Neural crest cell (in vitro differentiated cells): ENCODE results near the gene MYB. TPM values are rescaled to one million over a fixed set of nuclear protein-coding genes. Genes with fewer than 3 reads are reported as not detected.

Experiments
- DNase-seq: peaks from one replicate; pipeline ENCODE4 v3.0.0; 2021; ENCODE audit warnings: low read depth, mixed read lengths, low spot score
- H3K27ac Mint-ChIP-seq: one replicate; pipeline ENCODE4 v1.8.0; 2021; ENCODE audit warnings: mild to moderate bottlenecking, mixed read lengths; ENCODE audit not compliant: unreplicated experiment
- H3K27me3 Mint-ChIP-seq: 2 replicates; pipeline ENCODE4 v1.8.0; 2021; ENCODE audit warnings: low read depth, mild to moderate bottlenecking, mixed read lengths
- H3K36me3 Mint-ChIP-seq: 2 replicates; pipeline ENCODE4 v1.8.0; 2021; ENCODE audit warnings: low read depth, mild to moderate bottlenecking, mixed read lengths
- H3K4me1 Mint-ChIP-seq: 2 replicates; pipeline ENCODE4 v1.8.0; 2021; ENCODE audit warnings: mixed read lengths
- H3K4me3 Mint-ChIP-seq: one replicate; pipeline ENCODE4 v1.8.0; 2021; ENCODE audit warnings: mild to moderate bottlenecking, mixed read lengths
- H3K9me3 Mint-ChIP-seq: 2 replicates; pipeline ENCODE4 v1.8.0; 2021; ENCODE audit warnings: mixed read lengths
- total RNA-seq: library from RNA; stranded (reverse); gene quantifications from 2 replicates; pipeline ENCODE4 v1.2.1, GENCODE V29; 2021
- TF ChIP-seq, protein P1 (sequence below): fragments of 200-600 bp; sonication (generic); conservative IDR thresholded peaks from 2 replicates; pipeline ENCODE4 v1.5.0; 2021; ENCODE audit warnings: antibody characterized with exemption, mild to moderate bottlenecking

The MYB gene
- total RNA-seq, 1 donor from 2014 or later, result 6.8 TPM

GRCh38 chr6:135215160-135215559, 34.1 kb downstream of the MYB start:
- no peak for DNase-seq
- Mint-ChIP-seq H3K4me1 (no peaks in the 10 kb centered on the region), H3K27me3 (no peaks in the 10 kb centered on the region), H3K27ac (no peak overlapping the region), H3K9me3 (no peaks in the 10 kb centered on the region), H3K36me3 (peaks cover 18% of the 10 kb centered on the region), H3K4me3 (no peak overlapping the region)
- TF ChIP-seq, protein P1, sequence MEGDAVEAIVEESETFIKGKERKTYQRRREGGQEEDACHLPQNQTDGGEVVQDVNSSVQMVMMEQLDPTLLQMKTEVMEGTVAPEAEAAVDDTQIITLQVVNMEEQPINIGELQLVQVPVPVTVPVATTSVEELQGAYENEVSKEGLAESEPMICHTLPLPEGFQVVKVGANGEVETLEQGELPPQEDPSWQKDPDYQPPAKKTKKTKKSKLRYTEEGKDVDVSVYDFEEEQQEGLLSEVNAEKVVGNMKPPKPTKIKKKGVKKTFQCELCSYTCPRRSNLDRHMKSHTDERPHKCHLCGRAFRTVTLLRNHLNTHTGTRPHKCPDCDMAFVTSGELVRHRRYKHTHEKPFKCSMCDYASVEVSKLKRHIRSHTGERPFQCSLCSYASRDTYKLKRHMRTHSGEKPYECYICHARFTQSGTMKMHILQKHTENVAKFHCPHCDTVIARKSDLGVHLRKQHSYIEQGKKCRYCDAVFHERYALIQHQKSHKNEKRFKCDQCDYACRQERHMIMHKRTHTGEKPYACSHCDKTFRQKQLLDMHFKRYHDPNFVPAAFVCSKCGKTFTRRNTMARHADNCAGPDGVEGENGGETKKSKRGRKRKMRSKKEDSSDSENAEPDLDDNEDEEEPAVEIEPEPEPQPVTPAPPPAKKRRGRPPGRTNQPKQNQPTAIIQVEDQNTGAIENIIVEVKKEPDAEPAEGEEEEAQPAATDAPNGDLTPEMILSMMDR, result no peak

DNA sequence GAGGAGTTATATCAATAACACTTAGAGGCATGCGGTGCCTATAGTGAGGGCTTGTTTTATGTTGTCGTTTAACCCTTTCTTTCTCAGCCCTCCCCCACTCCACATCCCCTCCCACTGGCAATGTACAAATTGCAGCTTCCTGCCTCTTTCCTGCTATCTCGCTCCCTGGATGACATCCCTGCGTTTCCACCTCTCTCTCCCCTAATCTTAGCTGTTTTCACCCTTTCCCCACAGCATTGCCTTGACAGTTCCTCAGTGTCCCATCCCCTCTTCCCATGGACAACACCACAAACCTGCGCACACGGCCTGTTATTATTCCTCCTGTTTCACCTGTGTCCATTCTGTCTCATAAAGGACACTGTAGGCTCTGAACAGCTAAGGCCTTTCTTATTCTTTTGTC, 34.5 kb downstream of the MYB start:
- no peaks in the 10 kb centered on the region for H3K9me3 Mint-ChIP-seq
- no peak overlapping the region for H3K27ac Mint-ChIP-seq
- no peak for DNase-seq
- H3K27me3 Mint-ChIP-seq, result no peaks in the 10 kb centered on the region
- no peak overlapping the region for H3K4me3 Mint-ChIP-seq
- H3K4me1 Mint-ChIP-seq, result no peaks in the 10 kb centered on the region
- H3K36me3 Mint-ChIP-seq, result peaks cover 15% of the 10 kb centered on the region
- TF ChIP-seq, protein P1, result no peak

DNA sequence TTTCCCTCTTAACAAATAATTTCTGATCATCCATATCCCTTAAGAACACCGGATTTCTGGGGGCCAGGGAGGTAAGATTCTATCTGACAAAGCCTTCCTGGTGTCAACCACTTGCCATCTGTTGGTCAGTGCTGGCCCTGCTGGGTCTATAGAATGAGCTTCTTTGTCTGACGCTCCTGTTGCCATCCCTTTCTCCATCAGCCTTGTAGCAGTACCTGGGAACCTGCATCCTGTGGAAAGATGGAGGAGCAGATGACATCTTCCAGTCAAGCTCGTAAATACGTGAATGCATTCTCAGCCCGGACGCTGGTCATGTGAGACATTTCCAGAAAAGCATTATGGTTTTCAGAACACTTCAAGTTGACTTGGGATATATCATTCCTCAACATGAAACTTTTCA, 36.6 kb downstream of the MYB start:
- peaks cover 10% of the 10 kb centered on the region for H3K36me3 Mint-ChIP-seq
- H3K4me3 Mint-ChIP-seq, result no peak overlapping the region
- no peaks in the 10 kb centered on the region for H3K9me3 Mint-ChIP-seq
- no peak for DNase-seq
- no peaks in the 10 kb centered on the region for H3K4me1 Mint-ChIP-seq
- TF ChIP-seq, protein P1, result no peak
- no peaks in the 10 kb centered on the region for H3K27me3 Mint-ChIP-seq
- no peak overlapping the region for H3K27ac Mint-ChIP-seq

- no peak overlapping the region for H3K27ac Mint-ChIP-seq
- H3K4me3 Mint-ChIP-seq, result no peak overlapping the region
- peaks cover 10% of the 10 kb centered on the region for H3K36me3 Mint-ChIP-seq
- no peaks in the 10 kb centered on the region for H3K27me3 Mint-ChIP-seq
- TF ChIP-seq, protein P1, result no peak
- no peaks in the 10 kb centered on the region for H3K9me3 Mint-ChIP-seq
- H3K4me1 Mint-ChIP-seq, result no peaks in the 10 kb centered on the region
- DNase-seq, result no peak
These were observed 38.2 kb downstream of the MYB start for GRCh38 chr6:135219346-135219745.

DNA sequence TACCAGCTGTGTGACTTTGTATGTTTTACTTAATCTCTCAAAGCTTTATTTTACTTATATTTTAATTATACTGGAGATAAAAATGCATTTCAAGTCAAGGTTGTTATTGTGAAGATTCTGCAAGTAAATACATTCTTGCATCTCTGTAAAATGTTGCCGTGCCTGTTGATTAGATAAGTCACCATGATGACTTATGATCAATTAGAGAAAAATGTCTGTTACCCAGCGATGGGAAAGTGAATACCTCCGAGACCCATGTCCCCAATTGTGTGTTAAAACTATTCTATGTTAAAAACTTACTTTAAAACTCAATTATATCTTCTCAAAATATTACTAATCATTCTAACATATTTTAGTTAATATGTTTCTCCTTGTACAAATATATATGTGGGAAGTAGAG, 39.9 kb downstream of the MYB start:
- Mint-ChIP-seq H3K36me3 (peaks cover 10% of the 10 kb centered on the region), H3K27ac (no peak overlapping the region), H3K27me3 (no peaks in the 10 kb centered on the region), H3K4me3 (no peak overlapping the region), H3K4me1 (no peaks in the 10 kb centered on the region), H3K9me3 (no peaks in the 10 kb centered on the region)
- TF ChIP-seq, protein P1, result no peak
- DNase-seq, result no peak

GRCh38 chr6:135221505-135221904, 40.4 kb downstream of the MYB start:
- Mint-ChIP-seq H3K27ac (no peak overlapping the region), H3K27me3 (no peaks in the 10 kb centered on the region), H3K4me1 (no peaks in the 10 kb centered on the region), H3K36me3 (peaks cover 10% of the 10 kb centered on the region), H3K4me3 (no peak overlapping the region), H3K9me3 (no peaks in the 10 kb centered on the region)
- no peak for DNase-seq
- TF ChIP-seq, protein P1, result no peak
